HG03342 (cell line): ENCODE results near the gene SERPINB10.
"Not testable (repeated sequence)": the region's sequence is repeated elsewhere in the genome, so short reads cannot be mapped to it uniquely, and the experiment has no call there.

Source experiments
- ATAC-seq: cut with Tn5 transposase; IDR thresholded peaks from one replicate; pipeline ENCODE4 v1.9.1; 2021; ENCODE audit warnings: mild to moderate bottlenecking, moderate library complexity; ENCODE audit not compliant: unreplicated experiment

The SERPINB10 gene

GRCh38 chr18:63890237-63890949 lies 17.4 kb upstream of the SERPINB10 start:
- ATAC-seq = no peak

DNA sequence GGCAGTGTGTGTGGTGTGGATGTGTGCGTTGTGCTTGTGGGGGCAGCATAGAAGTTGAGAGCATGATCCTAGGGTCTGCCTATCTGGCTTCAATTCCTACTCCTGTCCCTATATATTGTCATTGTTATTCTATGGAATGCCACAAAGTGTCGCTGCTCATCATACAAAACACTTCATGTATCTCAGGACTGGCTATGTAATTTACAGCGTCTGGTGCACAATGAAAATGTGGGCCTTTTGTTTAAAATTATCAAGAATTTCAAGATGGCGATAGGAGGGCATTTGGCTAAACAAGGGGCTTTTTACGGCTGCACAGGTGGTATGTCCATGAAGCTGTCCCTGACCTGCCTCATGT lies 16.8 kb upstream of the SERPINB10 start:
- ATAC-seq = peak; percentile 66

DNA sequence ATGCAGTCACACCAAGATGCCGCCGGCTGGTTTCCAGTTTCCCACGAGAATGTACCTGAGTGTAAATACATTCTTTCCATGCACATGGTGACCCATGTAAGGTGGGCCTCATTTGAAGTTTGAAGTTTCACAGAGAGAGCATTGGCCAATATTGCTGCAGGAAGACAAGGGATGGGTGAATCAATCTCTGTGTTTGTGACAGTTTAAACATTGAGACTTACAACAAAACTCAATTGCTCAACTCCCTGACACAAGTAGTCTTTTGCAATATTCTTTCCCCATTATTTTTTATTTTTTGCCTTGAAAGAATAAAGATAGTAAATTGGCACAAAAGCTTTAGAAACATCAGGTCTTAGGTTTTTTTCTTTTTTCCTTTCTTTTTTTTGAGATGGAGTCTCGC lies 15.2 kb upstream of the SERPINB10 start:
- no peak for ATAC-seq

DNA sequence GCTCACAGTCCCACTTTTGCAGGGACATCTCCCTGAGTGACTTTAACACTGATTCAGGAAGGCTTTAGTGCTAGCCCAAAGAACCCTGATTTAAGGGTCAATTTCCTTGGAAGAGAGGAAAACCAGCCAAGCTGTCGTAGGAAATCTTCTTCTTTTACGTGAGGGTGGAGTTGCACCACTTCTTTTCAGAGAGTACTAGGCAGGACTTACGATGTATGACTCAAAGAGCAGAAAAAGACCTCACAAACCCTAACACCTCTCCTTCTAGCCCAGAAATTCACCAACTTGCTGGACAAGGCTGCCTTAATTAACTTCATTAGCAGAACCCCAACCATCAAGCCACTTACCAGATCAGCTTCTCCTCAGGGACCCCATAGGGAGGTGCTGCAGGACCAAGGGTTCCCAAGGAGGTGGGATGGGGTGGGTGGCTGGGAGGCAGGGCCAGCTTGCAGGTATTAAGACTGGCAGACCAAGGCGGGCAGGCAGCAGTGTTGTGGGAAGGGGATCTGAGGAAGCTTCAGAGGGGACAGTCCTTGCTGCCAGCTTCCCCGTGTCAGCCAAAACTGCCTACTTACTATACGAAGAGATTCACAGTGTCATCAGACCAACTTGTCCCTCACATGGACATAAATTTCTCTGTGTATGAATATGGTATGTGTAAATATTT lies 13.5 kb upstream of the SERPINB10 start:
- ATAC-seq = no peak

DNA sequence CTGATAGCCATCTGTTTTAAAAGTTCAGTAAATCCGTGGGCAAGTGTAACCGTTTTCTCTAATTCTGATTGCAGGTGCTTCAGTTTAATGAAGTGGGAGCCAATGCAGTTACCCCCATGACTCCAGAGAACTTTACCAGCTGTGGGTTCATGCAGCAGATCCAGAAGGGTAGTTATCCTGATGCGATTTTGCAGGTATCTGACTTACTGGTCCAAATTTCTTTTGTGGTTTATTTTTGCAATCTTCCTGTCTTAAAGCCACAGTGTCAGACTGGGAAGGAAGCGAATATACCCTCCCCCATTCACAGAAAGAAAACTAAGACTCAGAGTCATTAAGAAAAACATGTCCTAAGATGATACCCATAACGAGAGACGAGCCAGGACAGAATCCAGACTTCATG lies 12.6 kb upstream of the SERPINB10 start:
- ATAC-seq = no peak

DNA sequence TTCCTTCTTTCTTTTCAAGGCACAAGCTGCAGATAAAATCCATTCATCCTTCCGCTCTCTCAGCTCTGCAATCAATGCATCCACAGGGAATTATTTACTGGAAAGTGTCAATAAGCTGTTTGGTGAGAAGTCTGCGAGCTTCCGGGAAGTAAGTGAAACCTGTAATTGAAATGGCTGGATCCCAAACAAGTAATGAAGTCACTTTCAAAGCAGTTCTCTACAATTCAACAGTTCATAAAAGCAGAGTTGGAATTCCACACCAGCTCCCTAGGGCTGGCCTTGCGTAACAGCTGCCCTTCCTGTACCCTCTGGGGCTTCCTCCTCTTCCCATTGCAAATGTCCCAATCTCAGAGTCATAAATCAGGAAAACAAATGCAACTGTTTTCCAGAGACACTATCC lies 10.7 kb upstream of the SERPINB10 start:
- ATAC-seq = no peak

DNA sequence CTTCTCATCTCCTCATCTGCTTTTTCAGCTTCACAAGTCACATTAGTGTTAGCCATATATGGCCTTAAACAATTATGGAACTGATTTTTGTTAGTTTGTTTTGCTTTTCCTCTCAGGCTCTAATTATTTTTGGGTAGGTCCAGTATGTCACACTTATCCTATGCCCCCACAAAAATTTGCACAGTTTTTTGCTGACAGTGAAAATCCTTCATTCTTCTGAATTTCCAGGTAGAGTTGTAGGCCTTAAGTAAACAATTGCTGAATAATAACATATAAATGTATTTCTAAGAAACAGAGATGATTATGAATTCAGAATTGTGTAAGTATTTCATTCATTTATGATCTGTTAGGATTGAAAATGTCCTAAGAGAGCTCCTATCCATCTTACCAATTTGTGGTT lies 8.6 kb upstream of the SERPINB10 start:
- no peak for ATAC-seq

GRCh38 chr18:63903851-63904570 lies 3.7 kb upstream of the SERPINB10 start:
- ATAC-seq = no peak

GRCh38 chr18:63904694-63905093 lies 3.1 kb upstream of the SERPINB10 start:
- ATAC-seq = no peak

DNA sequence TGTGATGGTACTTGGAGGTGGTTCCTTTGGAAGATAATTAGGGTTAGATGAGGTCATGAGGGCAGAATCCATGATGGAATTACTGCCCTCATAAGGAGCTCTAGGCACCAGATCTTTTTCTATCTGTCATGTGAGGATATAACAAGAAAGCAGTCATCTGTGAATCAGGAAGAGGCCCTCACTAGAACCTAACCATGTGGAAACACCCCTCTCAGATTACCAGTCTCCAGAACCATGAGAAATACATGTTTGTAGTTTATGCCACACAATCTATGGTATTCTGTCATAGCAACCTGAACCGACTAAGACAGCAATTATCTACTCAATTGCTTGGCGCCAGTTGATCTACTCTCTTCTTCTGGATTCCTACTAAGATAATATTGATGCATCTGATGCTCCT lies 2.4 kb upstream of the SERPINB10 start:
- no peak for ATAC-seq

- no peak for ATAC-seq
Measured at GRCh38 chr18:63906056-63906455, 1.7 kb upstream of the SERPINB10 start.

- ATAC-seq = no peak
Measured at GRCh38 chr18:63908858-63909257, 1.1 kb downstream of the SERPINB10 start.

- peak; percentile 77 for ATAC-seq
Measured at GRCh38 chr18:63909870-63910269, 2.1 kb downstream of the SERPINB10 start.

DNA sequence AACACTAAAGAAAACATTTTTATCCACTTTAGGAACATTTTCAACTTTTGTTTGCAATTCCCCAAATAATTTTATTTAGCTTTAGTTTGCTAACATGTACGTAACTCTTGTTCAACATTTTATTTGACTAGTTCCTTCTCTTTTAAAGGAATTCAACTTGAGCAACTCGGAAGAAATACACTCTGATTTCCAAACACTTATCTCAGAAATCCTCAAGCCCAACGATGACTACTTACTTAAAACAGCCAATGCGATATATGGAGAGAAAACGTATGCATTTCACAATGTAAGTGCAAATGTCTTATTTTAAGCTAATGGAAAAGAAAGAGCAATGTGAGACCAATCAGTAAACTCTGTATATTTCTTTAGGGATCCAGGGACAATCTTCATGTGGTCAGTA lies 10.1 kb downstream of the SERPINB10 start:
- ATAC-seq = no peak

DNA sequence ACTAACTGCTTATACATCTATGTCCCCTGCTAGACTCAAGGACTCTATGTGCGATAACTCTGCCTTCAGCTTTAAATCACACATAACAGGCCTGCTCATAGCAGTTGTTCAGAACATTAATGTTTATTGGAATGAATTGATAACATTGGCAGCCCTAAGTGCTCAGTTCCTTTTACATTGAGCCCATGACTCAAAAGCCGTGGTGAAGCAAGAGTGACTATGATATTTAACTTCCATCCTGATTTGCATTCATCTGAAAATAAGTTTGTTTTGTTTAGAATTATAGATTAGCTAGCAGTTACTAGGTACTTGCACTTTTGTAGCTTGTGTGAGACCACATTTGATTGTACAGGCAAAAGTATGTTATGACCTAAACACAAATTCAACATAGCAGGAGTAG lies 14.3 kb downstream of the SERPINB10 start:
- ATAC-seq = no peak

DNA sequence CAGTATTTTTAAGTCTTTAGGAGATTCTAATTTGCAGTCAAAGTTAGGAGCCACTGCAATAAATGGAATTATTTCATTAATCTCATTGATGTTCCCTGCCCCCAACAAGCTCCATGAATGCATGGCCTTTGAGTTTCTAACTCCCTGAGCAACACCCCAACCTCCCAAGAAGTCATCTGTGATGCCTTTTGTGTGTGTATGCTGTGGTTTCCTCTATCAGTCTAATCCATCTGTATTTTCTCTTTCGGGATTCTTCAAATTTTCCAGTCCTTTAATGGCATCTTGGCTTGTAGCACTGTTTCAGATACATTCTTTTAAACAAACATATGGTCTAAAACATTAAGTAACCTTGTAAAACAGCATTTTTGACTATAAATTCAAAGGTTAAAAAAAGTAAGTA lies 16.8 kb downstream of the SERPINB10 start:
- ATAC-seq = no peak

- no peak for ATAC-seq
Measured at GRCh38 chr18:63928331-63928730, 20.6 kb downstream of the SERPINB10 start.

GRCh38 chr18:63929369-63929768 lies 21.6 kb downstream of the SERPINB10 start:
- not testable (repeated sequence) for ATAC-seq

- no peak for ATAC-seq
Measured at GRCh38 chr18:63930773-63931354, 23.1 kb downstream of the SERPINB10 start.

GRCh38 chr18:63936156-63936931 lies 28.6 kb downstream of the SERPINB10 start:
- peak; percentile 99 for ATAC-seq

GRCh38 chr18:63936932-63937393 lies 29.2 kb downstream of the SERPINB10 start:
- no peak for ATAC-seq
